Measurements from ENCODE around the gene NAB1.
A peak's percentile ranks its signal among the peaks of the same experiment; 100 is the strongest.

The NAB1 gene

GRCh38 chr2:190634381-190634780 is 14.5 kb upstream of the NAB1 start:
- DNase-seq (ENCODE audit: low read depth), result no peak
- no peak for TF ChIP-seq CTCF (IDR thresholded peaks at IDR 0.05; ENCODE audit: low read depth, low read length, missing control alignments)
- H3K4me3 ChIP-seq (ENCODE audit: low read depth, low read length), result no peak overlapping the region

DNA sequence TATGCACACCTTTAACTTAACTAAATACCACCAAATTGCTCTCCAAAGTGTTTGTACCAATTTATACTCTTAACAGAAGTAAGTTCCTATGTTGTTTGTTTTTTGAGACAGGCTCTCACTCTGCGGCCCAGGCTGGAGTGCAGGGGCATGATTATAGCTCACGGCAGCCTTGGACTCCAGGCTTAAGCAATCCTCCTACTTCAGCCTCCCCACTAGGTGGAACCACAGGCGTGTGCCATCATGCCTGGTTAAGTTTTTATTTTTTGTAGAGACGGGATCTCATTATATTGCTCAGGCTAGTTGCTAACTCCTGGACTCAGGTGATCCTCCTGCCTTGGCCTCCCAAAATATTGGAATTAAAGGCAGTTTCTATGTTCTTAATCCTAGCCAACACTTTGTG is 13.1 kb upstream of the NAB1 start:
- peak; percentile 49 for TF ChIP-seq CTCF (IDR thresholded peaks at IDR 0.05; ENCODE audit: low read depth, low read length, missing control alignments)

GRCh38 chr2:190636361-190636760 is 12.5 kb upstream of the NAB1 start:
- TF ChIP-seq CTCF (IDR thresholded peaks at IDR 0.05; ENCODE audit: low read depth, low read length, missing control alignments), result no peak
- no peak overlapping the region for H3K4me3 ChIP-seq (ENCODE audit: low read depth, low read length)
- no peak for DNase-seq (ENCODE audit: low read depth)

More for the DNA sequence above, 13.1 kb upstream of the NAB1 start:
- no peak for DNase-seq (ENCODE audit: low read depth)
- H3K4me3 ChIP-seq (ENCODE audit: low read depth, low read length), result no peak overlapping the region

DNA sequence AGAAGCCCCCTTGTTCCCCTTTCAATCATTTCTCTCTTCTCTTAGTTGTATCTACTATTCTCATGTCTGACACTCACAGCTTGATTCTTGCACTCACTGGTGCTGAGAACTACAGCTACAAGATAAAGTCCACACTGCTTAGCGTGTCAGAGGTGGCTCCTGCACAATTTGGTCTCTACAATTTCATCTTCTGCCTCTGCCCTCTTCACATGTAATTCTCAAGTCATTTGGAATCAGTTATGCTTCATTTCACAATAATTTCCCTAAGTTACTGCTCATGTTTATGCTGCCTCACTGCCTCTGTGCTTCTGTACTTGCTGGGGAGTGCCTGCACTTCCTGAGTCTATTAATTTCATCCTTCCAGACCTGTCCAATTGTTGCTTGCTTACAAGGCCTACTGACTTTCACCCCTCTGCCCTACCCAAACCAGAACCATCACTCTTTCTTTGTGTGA is 11.6 kb upstream of the NAB1 start:
- no peak for TF ChIP-seq CTCF (IDR thresholded peaks at IDR 0.05; ENCODE audit: low read depth, low read length, missing control alignments)
- H3K4me3 ChIP-seq (ENCODE audit: low read depth, low read length), result no peak overlapping the region
- DNase-seq (ENCODE audit: low read depth), result no peak

DNA sequence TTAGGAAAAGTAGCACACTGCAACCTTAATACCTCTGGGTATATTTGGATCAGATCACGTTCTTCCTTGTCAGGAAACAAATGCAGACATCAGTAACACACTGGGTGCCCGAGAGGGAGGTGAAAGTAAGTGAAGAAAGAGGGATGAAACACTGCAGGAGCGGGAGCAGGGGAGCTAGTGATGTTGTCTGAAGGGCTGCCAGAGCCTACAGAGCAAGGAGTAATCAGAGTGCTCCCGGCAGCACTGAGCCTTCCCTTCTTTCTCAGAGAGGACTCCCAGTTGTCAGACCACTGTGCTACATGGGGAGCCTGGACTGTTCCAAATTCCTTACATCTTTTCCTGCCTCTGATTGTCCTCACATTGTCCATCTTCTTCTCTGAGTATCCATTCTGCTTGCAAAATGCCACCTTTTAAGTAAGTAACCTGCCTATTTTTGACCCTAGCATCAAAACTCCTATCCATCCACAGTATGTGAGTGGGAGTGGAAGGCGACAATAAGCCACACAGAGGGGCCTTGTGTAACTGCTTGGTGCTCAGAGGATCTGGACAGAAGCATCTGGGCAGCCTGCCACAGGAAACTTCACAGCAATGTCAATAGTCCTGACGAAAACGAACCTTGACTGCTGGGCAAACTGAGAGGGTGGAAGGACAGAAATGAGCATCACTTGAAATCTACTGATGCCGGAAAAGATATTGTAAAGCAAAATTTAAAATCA is 10.8 kb upstream of the NAB1 start:
- H3K4me3 ChIP-seq (ENCODE audit: low read depth, low read length), result no peak overlapping the region
- no peak for DNase-seq (ENCODE audit: low read depth)
- no peak for TF ChIP-seq CTCF (IDR thresholded peaks at IDR 0.05; ENCODE audit: low read depth, low read length, missing control alignments)

GRCh38 chr2:190640117-190640516 is 8.8 kb upstream of the NAB1 start:
- DNase-seq (ENCODE audit: low read depth), result no peak
- TF ChIP-seq CTCF (IDR thresholded peaks at IDR 0.05; ENCODE audit: low read depth, low read length, missing control alignments), result no peak
- no peak overlapping the region for H3K4me3 ChIP-seq (ENCODE audit: low read depth, low read length)

GRCh38 chr2:190641469-190641868 is 7.4 kb upstream of the NAB1 start:
- no peak for DNase-seq (ENCODE audit: low read depth)

More at GRCh38 chr2:190641469-190641868, 7.4 kb upstream of the NAB1 start:
- H3K4me3 ChIP-seq (ENCODE audit: low read depth, low read length), result no peak overlapping the region
- TF ChIP-seq CTCF (IDR thresholded peaks at IDR 0.05; ENCODE audit: low read depth, low read length, missing control alignments), result no peak

Data from GM12864 (cell line).